ENCODE results near the gene ADAMTS9. TPM values are rescaled to one million over a fixed set of nuclear protein-coding genes. Genes with fewer than 3 reads are reported as not detected.

Gene ADAMTS9
- total RNA-seq, 2 experiments from 2014 or later = not detected

DNA sequence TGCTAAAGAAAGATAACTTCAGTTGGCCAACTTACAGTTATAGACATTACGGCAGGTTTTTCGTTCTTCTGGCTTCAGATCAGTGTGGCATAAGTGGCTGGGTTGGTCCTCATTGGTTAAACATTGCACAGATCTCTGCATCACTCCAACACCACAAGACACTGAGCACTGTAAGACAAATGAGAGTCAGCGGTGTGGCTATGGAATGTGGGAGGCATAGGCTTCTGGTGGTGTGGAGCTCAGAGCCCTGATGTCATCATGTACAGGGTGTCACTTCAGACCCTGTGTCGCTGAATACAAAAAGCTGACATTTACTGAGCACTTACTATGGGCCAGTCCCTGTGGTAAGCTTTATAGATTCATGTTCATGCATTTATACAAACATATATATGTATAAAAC is 146.0 kb downstream of the ADAMTS9 start:
- H3K36me3 ChIP-seq (ENCODE audit: insufficient read depth, low read length) = no peaks in the 10 kb centered on the region
- H3K9me3 ChIP-seq (ENCODE audit: control insufficient read depth in 1 of 2, insufficient read depth in 1 of 2, low read length in 2 of 2) = peaks cover 0 to 2% of the 10 kb centered on the region in 2 experiments
- H3K36me3 Mint-ChIP-seq (ENCODE audit: low read depth) = no peaks in the 10 kb centered on the region
- DNase-seq = no peak
- ChIA-PET CTCF (no interaction called here), POLR2A (no interaction called here)
- ATAC-seq (ENCODE audit: poor library complexity) = no peak
- no peaks in the 10 kb centered on the region for H3K27me3 ChIP-seq (ENCODE audit: control insufficient read depth in 1 of 2, insufficient read depth in 2 of 2, low read length in 2 of 2)
- H3K27ac Mint-ChIP-seq = no peak overlapping the region
- H3K4me1 ChIP-seq (ENCODE audit: insufficient read depth, low read length) = no peaks in the 10 kb centered on the region
- no peak overlapping the region for H3K27ac ChIP-seq (ENCODE audit: low read depth in 1 of 2, low read length in 2 of 2)
- no peaks in the 10 kb centered on the region for H3K27me3 Mint-ChIP-seq
- no peak overlapping the region for H3K4me3 ChIP-seq (ENCODE audit: low read length)
- H3K9me3 Mint-ChIP-seq = no peaks in the 10 kb centered on the region
- intact Hi-C loops (cut with DNase I, micrococcal nuclease) = no loop called here
- TF ChIP-seq, protein P1, sequence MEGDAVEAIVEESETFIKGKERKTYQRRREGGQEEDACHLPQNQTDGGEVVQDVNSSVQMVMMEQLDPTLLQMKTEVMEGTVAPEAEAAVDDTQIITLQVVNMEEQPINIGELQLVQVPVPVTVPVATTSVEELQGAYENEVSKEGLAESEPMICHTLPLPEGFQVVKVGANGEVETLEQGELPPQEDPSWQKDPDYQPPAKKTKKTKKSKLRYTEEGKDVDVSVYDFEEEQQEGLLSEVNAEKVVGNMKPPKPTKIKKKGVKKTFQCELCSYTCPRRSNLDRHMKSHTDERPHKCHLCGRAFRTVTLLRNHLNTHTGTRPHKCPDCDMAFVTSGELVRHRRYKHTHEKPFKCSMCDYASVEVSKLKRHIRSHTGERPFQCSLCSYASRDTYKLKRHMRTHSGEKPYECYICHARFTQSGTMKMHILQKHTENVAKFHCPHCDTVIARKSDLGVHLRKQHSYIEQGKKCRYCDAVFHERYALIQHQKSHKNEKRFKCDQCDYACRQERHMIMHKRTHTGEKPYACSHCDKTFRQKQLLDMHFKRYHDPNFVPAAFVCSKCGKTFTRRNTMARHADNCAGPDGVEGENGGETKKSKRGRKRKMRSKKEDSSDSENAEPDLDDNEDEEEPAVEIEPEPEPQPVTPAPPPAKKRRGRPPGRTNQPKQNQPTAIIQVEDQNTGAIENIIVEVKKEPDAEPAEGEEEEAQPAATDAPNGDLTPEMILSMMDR (IDR thresholded peaks at IDR 0.05) = no peak
- H3K4me1 Mint-ChIP-seq (ENCODE audit: low read depth) = no peaks in the 10 kb centered on the region
- H3K4me3 Mint-ChIP-seq = no peak overlapping the region

DNA sequence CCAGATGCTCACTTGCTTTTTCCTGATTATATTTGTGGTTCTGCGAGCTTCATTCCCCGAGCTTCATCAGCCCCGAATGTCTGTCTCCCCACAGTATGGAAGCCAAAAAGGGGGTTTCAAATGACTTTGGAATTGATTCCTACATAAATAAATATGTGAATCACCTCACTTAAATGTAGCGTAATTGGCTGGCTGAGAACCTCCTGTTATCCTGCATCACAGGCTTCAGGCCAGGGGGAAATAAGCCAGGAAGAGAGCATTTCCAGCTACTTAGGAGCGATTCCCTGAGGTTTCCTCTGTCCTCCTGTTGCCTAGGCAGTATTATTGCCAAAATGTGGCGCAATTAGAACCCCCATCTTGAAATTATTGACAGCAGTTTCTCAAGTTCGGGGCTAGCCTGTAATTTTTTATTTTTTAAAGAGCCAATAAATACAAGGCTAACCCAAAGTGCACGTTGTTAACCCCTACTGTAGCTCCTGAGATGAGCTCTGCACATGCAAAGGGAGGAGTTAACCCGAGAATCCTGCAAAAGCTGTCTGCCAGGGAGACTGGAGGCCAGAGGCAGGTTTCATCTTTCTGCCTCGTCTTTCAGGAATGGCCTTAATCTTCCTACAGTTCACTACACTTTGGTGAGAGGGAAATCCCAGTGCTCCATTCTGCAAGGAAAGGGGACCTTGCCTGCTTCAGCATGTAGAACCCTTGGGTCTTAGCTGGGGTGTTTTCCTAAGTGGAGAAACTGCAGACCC is 148.2 kb downstream of the ADAMTS9 start:
- H3K36me3 Mint-ChIP-seq (ENCODE audit: low read depth) = no peaks in the 10 kb centered on the region
- H3K27ac Mint-ChIP-seq = no peak overlapping the region
- no peaks in the 10 kb centered on the region for H3K9me3 Mint-ChIP-seq
- no peak overlapping the region for H3K4me3 Mint-ChIP-seq
- POLR2A ChIA-PET = no interaction called here
- H3K27ac ChIP-seq (ENCODE audit: low read depth in 1 of 2, low read length in 2 of 2) = no peak overlapping the region
- ATAC-seq (ENCODE audit: poor library complexity) (no peak), DNase-seq (no peak)
- H3K9me3 ChIP-seq (ENCODE audit: control insufficient read depth in 1 of 2, insufficient read depth in 1 of 2, low read length in 2 of 2) = no peaks in the 10 kb centered on the region
- TF ChIP-seq, protein P1 (IDR thresholded peaks at IDR 0.05) = no peak
- H3K27me3 ChIP-seq (ENCODE audit: control insufficient read depth in 1 of 2, insufficient read depth in 2 of 2, low read length in 2 of 2) = peaks cover 0 to 3% of the 10 kb centered on the region in 2 experiments
- no peaks in the 10 kb centered on the region for H3K4me1 ChIP-seq (ENCODE audit: insufficient read depth, low read length)
- H3K36me3 ChIP-seq (ENCODE audit: insufficient read depth, low read length) = no peaks in the 10 kb centered on the region
- intact Hi-C loops (cut with DNase I, micrococcal nuclease) = no loop called here
- H3K4me1 Mint-ChIP-seq (ENCODE audit: low read depth) = no peaks in the 10 kb centered on the region
- peaks cover 3% of the 10 kb centered on the region for H3K27me3 Mint-ChIP-seq
- H3K4me3 ChIP-seq (ENCODE audit: low read length) = no peak overlapping the region
- CTCF ChIA-PET = no interaction called here

DNA sequence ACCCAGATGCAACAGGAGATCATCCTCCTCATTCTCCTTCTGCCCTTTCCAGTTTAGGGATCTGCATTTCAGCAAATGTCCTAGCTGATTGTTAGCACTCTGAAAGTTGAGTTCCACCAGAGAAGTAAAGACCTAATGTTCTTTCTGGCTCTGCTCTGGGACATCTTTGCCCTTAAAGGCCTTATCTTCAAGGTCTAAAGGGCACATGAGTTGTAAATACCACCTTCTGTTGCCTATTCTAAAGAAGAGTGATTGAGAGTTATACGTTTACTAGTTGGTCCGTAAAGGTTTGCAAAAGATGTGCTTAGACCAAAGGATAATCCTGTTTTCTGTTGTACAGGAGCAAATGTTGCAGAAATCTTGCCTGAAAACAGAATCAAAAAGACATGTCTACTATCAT is 151.6 kb downstream of the ADAMTS9 start:
- Mint-ChIP-seq H3K36me3 (ENCODE audit: low read depth) (no peaks in the 10 kb centered on the region), H3K4me1 (ENCODE audit: low read depth) (no peaks in the 10 kb centered on the region), H3K9me3 (no peaks in the 10 kb centered on the region), H3K4me3 (no peak overlapping the region), H3K27ac (no peak overlapping the region), H3K27me3 (peaks cover 11% of the 10 kb centered on the region)
- TF ChIP-seq, protein P1 (IDR thresholded peaks at IDR 0.05) = no peak
- CTCF ChIA-PET = no interaction called here
- H3K36me3 ChIP-seq (ENCODE audit: insufficient read depth, low read length) = no peaks in the 10 kb centered on the region
- POLR2A ChIA-PET = no interaction called here
- H3K27ac ChIP-seq (ENCODE audit: low read depth in 1 of 2, low read length in 2 of 2) = no peak overlapping the region
- DNase-seq (no peak), ATAC-seq (ENCODE audit: poor library complexity) (no peak)
- peaks cover 0 to 3% of the 10 kb centered on the region in 2 experiments for H3K27me3 ChIP-seq (ENCODE audit: control insufficient read depth in 1 of 2, insufficient read depth in 2 of 2, low read length in 2 of 2)
- H3K9me3 ChIP-seq (ENCODE audit: control insufficient read depth in 1 of 2, insufficient read depth in 1 of 2, low read length in 2 of 2) = no peaks in the 10 kb centered on the region
- H3K4me3 ChIP-seq (ENCODE audit: low read length) = no peak overlapping the region
- intact Hi-C loops (cut with DNase I, micrococcal nuclease) = no loop called here
- peaks cover 4% of the 10 kb centered on the region for H3K4me1 ChIP-seq (ENCODE audit: insufficient read depth, low read length)

Measured in CD4-positive, alpha-beta T cell (primary cell).